Daoy (cell line): ENCODE data around the gene GOPC. TPM values are rescaled to one million over a fixed set of nuclear protein-coding genes. Genes with fewer than 3 reads are reported as not detected.
A peak's percentile ranks its signal among the peaks of the same experiment; 100 is the strongest.

Source experiments
- DNase-seq: peaks from one replicate; pipeline ENCODE4 v3.0.0-alpha.2; 2015; ENCODE audit warnings: low read depth
- total RNA-seq: library from RNA; depleted of rRNA; stranded (reverse); fragments of >200 nt; shearing (Covaris generic); gene quantifications from 2 replicates; pipeline ENCODE4 v1.2.3, GENCODE V29; 2014; rRNA removed

The GOPC gene
- total RNA-seq, 1 experiment from 2014 or later, result 22.6 TPM

- DNase-seq, result no peak
Observed at GRCh38 chr6:117514655-117515054, 87.7 kb downstream of the GOPC start.

- DNase-seq, result no peak
Observed at GRCh38 chr6:117513778-117514365, 88.4 kb downstream of the GOPC start.

- DNase-seq, result no peak
Observed at GRCh38 chr6:117512987-117513573, 89.2 kb downstream of the GOPC start.

GRCh38 chr6:117512056-117512828 lies 90.1 kb downstream of the GOPC start:
- DNase-seq, result peak; percentile 42

Other genes starting within 250 kb of the GOPC start
- gene ROS1, start 176.6 kb downstream of the GOPC start, total RNA-seq, result 0.71 and 1.1 TPM in 2 replicates
- 21.0 and 32.6 TPM in 2 replicates for gene DCBLD1, start 119.8 kb downstream of the GOPC start, total RNA-seq
- 13.8 and 15.5 TPM in 2 replicates for gene NUS1, start 73.0 kb upstream of the GOPC start, total RNA-seq